Measurements from ENCODE around the gene LRP6. TPM values are rescaled to one million over a fixed set of nuclear protein-coding genes. Genes with fewer than 3 reads are reported as not detected.

LRP6 gene
- total and polyA plus RNA-seq, 2 of the 8 experiments (the other 6 are each of a cell fraction or from before 2014, with no cell fraction given): 53.6 to 73.2 TPM

DNA sequence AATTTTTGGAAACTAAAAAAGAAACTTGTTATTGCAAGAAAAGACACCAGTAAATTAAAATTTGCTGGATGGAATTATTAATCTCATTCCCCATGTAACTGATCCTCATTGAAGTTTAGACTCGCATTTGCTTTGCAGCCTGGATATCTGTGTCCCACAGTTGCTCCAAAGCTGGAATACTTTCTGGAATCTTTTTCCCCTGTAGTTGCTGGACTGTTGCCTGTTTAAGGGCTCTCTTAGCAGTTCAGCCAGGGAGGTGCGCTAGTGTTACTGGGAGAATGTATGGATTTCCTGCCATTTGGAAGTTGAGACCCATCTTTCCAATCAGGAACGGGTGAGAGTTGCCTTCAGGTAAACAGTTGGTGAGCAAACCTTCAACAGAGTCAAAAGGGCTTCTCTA, 175.8 kb downstream of the LRP6 start:
- H3K18ac ChIP-seq (ENCODE audit: extremely low read depth, low read length): no peak overlapping the region
- H3K4me1 ChIP-seq (replicated peaks in 1 of 4; ENCODE audit: control insufficient read depth in 3 of 4, insufficient read depth in 4 of 4, low read length in 3 of 4): peaks cover 13 to 21% (median 18%) of the 10 kb centered on the region in 4 experiments
- no peak overlapping the region for H2BK20ac ChIP-seq (ENCODE audit: low read length)
- no peak overlapping the region; the same call in 1 of the 2 replicates for H2BK15ac ChIP-seq (ENCODE audit: low read length)
- no peak overlapping the region for H2AK5ac ChIP-seq (ENCODE audit: low read depth, low read length)
- no peaks in the 10 kb centered on the region for H3K36me3 ChIP-seq (ENCODE audit: control insufficient read depth in 2 of 4, insufficient read depth in 4 of 4, low read length in 3 of 4)
- H2BK120ac ChIP-seq (replicated peaks; ENCODE audit: low read depth, low read length): no peak overlapping the region
- H3K27ac ChIP-seq (ENCODE audit: low read depth, low read length): no peak overlapping the region
- H3K56ac ChIP-seq (replicated peaks; ENCODE audit: insufficient read length, low read depth, low read length): no peak overlapping the region
- peaks cover 0 to 2% (median 0%) of the 10 kb centered on the region in 4 experiments; a peak in 1 of 7 replicates for H3K27me3 ChIP-seq (replicated peaks in 1 of 4; ENCODE audit: control insufficient read depth in 3 of 4, extremely low read depth in 1 of 4, insufficient read depth in 3 of 4, low read length in 3 of 4)
- H2BK5ac ChIP-seq (ENCODE audit: low read depth, low read length): no peak overlapping the region
- H3K79me1 ChIP-seq (ENCODE audit: low read depth, low read length): no peaks in the 10 kb centered on the region
- TF ChIP-seq SIX5 (IDR thresholded peaks at IDR 0.05; ENCODE audit: low read depth, low read length): no peak
- TF ChIP-seq SUZ12 (IDR thresholded peaks at IDR 0.05; ENCODE audit: low read length): no peak
- TF ChIP-seq KDM4A (IDR thresholded peaks at IDR 0.05; ENCODE audit: low read depth, low read length, severe bottlenecking): no peak
- no peak for TF ChIP-seq SRF (IDR thresholded peaks at IDR 0.05; ENCODE audit: low read depth, low read length)
- no peak for TF ChIP-seq ASH2L (IDR thresholded peaks at IDR 0.05; ENCODE audit: low read length)
- no peak for TF ChIP-seq POLR2A (IDR thresholded peaks at IDR 0.05; ENCODE audit: control extremely low read depth in 1 of 2, low read depth in 2 of 2, low read length in 2 of 2)
- no peak for TF ChIP-seq TAF1 (IDR thresholded peaks at IDR 0.05; ENCODE audit: low read depth, low read length)
- H3K9me3 ChIP-seq (ENCODE audit: insufficient read depth in 2 of 2, low read depth in 1 of 2, low read length in 1 of 2): 0 out of 4 replicates have a peak, but pooled peaks cover 0 to 2% of the 10 kb centered on the region in 2 experiments
- no peak overlapping the region for H3K9ac ChIP-seq (replicated peaks in 1 of 4; ENCODE audit: extremely low read depth in 1 of 4, low read depth in 3 of 4, low read length in 3 of 4)
- CTCF ChIA-PET (ENCODE audit: partially characterized antibody): interaction anchor here (0.9 to 2.0 kb wide), 2 partner anchors 9 to 260 kb away, joined by 3 to 6 read pairs; no protein-coding TSS in a partner anchor
- no peak overlapping the region for H3K4me3 ChIP-seq (ENCODE audit: extremely low read depth in 1 of 4, insufficient read depth in 2 of 4, low read depth in 3 of 4, low read length in 4 of 4)
- no peak overlapping the region for H4K91ac ChIP-seq (replicated peaks; ENCODE audit: insufficient read length, low read length)
- no peak overlapping the region for H3K23ac ChIP-seq (ENCODE audit: insufficient read length)
- H2AFZ ChIP-seq (ENCODE audit: low read length): no peak overlapping the region
- no peaks in the 10 kb centered on the region for H3K79me2 ChIP-seq (ENCODE audit: control insufficient read depth in 1 of 2, insufficient read depth in 2 of 2, low read length in 2 of 2)
- no peak overlapping the region for H3K4ac ChIP-seq (replicated peaks; ENCODE audit: insufficient read length, low read depth, low read length)
- H2BK12ac ChIP-seq (ENCODE audit: low read depth, low read length): no peak overlapping the region
- H4K5ac ChIP-seq (ENCODE audit: insufficient read length, low read depth, low read length): no peak overlapping the region
- no peak overlapping the region for H3K4me2 ChIP-seq (ENCODE audit: insufficient read depth in 1 of 2, low read depth in 2 of 2, low read length in 2 of 2)
- DNase-seq (ENCODE audit: low read depth in 1 of 2, low spot score in 2 of 2): no peak
- POLR2A ChIA-PET (ENCODE audit: partially characterized antibody): interaction anchor here (0.6 to 1.1 kb wide), 3 partner anchors 8 to 245 kb away, joined by 3 read pairs; partner anchors contain the start of gene LRP6
- no peaks in the 10 kb centered on the region for H4K20me1 ChIP-seq (replicated peaks in 1 of 2; ENCODE audit: control insufficient read depth in 1 of 2, insufficient read depth in 2 of 2, low read length in 2 of 2)
- H3K23me2 ChIP-seq (ENCODE audit: low read depth, low read length): peaks cover 2% of the 10 kb centered on the region; the same call in 1 of the 2 replicates
- FAIRE-seq: no peak
- H3K14ac ChIP-seq (ENCODE audit: insufficient read length): no peak overlapping the region
- WGBS, 2 experiments (ENCODE audit: extremely low coverage in 1 of 2, insufficient coverage in 1 of 2, insufficient read length in 1 of 2, insufficient replicate concordance in 2 of 2, low coverage in 1 of 2, low lambda C conversion rate in 2 of 2, missing lambda C conversion rate in 1 of 2): 95% methylated on average over 3 of the region's 3 CpGs; no CpG with 5 or more reads in 1 of the 2 experiments
- H4K8ac ChIP-seq (ENCODE audit: extremely low read depth, insufficient read depth, low read length): no peak overlapping the region

Measured in H1 (cell line).